ENCODE data around the gene HBS1L.

HBS1L gene

DNA sequence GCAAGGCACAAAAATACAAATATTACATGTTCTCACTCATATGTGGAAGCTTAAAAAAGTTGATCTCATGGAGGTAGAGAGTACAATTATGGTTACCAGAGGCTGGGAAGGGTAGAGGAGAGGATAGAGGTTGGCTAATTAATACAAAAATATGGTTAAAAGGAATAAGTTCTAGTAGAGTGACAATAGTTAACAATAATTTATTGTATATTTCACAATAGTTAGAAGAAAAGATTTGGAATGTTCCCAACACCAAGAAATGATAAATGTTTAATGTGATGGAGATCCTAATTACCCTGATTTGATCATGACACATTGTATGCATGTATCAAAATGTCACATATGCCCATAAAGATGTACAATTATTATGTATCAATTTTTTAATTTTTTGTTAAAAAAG lies 106.5 kb downstream of the HBS1L start:
- no peak for DNase-seq

DNA sequence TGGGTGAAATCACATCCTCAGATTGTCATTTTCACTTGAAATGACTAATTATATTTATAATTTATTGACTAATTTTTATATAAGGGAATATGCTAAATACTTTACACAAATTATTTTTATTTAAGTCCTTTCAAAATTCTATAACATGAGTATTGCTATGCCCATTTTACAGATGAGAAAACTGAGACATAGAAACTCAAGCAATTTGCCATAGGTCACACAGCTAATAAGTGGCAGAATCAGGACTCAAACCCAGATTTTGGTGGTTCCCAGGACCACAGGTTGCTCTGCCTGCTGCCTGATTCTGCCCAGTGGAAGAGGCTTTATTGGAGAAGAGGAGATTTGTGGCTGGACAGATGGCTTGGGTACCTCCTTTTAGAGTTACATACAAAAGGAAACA lies 109.6 kb downstream of the HBS1L start:
- DNase-seq: no peak

DNA sequence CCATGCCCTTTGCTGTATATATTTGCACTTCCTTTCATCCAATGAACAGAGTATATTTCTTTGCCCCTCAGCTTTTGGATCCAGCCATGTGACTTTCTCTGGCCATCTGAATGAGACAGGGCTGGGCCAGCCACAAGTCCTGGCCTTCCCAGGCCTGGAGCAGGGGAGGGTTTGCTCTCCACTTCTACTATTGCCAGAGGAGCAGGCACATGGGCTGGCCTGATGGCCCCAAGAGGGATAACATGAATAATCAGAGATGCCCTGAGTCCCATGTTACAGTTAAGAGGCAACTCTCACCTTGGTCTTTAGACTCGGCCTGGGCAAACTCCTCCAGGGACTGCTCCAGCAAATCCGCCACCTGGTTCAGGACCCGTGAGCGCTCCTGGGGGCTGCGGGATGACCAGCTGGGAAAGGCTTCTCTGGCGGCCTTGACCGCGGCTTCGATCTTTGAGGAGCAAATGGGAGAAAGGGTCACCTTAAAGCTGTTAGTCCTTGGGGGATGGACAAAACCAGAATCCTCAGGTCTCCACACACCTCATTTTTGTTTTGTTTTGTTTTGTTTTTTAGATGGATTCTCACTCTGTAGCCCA lies 111.0 kb downstream of the HBS1L start:
- DNase-seq: no peak

DNA sequence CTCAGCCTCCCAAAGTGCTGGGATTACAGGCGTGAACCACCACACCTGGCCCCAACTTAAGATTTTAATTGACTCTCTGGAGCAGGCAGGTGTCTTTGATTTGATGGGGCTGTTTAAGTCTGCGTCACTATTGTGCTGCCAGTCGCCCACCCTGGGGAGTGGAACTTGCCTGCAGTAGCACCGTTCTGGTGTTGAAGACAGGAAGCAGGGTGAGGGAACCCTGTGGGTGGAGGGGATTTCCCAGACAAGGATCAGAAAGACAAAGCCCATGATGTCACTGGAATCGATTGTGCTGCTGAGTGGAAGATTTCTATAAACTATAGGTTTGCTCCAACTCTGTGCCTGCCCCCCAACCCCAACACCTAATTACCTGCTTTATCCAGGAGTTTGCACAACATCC lies 115.7 kb downstream of the HBS1L start:
- no peak for DNase-seq

DNA sequence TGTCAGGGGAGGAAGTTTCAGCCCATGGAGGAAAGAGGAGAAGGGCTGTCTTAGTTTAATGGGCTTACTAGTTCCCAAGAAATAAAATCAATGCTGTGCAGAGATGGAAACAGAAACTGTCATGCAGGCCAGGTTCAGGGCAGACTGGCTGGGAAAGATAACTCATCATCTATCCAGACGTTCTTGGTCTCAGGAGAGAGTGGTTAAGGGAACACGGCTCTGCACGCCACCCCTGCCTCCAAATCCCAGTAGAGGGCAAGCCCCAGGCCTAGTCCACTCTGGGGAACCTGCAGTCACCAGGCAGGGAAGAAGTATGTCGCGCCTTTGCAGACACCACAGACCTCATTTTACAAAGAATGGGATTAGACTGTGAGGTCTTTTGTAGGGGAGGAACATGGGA lies 117.2 kb downstream of the HBS1L start:
- no peak for DNase-seq

DNA sequence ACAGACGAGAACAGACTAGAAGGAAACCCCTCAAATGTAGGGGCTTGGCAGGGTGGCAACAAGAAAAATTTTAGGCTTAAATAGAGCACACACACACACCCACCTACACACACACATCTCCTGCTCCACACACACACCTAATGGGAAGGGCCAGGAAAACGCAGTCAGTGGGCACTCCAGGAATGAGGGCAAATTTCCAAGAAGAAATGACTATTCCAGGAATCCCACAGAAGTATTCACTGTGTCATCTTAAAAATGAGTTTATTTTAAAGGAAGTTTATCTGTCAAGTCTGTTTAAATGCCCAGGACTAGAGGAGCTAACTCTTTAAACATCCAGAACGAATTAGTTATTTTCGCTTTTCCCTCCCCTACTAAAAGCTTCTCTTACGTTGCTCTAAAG lies 117.7 kb downstream of the HBS1L start:
- DNase-seq: no peak

DNA sequence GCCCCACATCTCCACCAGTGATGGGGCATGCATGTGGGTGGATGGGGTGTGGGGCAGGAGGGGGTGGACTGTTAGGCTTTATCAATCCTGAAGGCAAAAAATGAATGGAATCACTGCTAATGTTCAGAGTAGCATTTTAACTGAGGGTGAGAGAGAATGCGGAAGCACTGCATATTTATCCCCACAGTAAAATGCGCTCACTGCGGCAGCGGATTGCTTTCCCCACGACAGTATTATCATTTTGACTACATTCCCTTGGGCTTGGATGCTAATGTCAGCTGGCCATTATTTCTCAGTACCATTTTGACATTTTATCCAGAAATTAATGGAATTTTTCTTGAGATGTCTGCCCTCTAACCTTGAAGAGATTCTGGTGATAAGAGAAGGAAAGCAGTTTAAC lies 118.1 kb downstream of the HBS1L start:
- no peak for DNase-seq

DNA sequence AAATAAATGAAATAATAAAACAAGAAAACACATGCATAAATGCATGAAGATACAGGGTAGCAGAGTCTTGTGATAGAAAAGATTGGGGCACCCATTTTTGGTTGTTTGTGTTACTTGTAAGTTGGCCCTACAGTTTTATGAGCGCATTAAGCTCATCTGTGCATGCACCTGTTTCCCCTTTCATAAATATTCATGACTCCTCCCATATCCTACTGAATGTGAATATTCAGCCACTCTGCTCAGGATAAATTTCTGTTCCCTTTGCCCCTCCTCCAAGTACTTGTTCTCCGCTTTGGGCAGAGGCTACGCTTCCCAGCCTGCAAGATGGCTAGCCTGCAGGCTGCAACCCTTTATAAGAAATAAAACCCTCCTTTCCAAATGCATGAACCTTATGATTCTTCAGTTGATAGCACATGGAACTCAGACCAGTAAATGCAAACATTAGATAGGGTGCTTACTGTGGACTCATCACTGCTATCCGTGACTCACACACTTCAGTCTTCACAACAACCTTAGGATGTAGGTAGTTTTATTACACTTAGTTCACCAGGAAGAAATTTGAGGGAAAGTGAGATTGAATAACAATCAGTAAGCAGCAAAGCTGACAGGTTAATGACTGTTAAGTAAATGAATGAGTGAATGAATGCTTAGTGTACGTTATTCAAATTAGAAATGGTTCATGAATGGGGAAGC lies 119.7 kb downstream of the HBS1L start:
- no peak for DNase-seq

DNA sequence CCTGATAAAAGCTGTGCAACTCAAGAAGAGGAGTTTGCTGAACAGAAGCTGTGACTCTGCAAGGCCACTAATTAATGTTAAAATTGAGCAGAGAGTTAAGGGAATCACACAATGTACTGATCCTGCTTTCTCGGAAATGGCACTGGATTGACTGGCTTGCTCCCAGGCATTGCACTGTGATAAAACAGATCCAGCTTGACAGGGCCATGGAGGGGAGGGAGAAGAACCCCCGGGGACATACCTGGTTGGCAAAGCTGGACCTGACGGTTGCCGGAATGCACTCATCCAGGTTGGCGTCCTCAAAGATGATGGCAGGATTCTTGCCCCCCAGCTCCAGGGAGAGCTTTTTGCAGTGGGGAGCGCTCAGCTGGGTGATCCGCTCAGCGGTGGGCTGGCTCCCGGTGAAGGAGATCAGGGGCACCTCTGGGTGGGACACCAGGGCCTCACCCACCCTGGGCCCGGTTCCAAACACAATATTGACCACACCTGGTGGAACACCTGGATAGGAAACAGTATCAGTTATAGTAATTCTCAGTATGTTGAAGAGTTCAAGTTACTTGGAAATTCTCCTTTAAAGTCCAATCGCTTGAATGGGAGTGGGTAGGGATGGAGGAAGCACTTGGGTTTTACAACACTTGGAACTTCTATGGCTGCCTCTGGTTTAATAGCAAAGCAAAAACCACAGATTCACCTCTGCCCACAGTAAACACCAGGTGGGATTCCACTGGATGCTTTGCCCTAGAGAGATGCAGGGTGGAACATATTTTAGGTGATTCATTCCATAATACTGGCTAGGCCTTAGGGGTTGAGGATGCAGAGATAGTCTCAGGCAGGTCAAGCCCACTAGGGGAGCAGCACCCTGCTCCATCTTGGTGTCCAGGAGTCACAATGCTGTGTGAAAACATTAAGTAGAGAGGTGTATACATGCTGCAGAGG lies 121.8 kb downstream of the HBS1L start:
- no peak for DNase-seq

DNA sequence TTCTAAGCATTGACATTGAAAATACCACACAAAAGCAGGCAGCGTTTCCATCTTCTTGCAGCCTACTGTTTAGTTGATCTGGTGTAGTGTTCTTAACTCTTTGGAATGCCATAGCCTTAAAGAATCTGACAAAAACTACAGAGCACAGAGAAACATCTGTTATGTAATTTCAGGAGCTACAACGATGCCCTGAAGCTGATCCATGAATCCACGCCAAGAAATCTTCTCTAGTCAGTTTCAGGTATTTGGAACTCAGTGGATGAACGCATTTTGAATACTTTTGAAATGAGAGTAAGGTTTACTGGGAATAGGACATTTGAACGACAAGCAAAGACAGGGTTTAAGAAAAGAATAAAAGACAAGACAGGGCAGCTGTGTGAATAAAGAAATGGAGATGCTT lies 122.5 kb downstream of the HBS1L start:
- no peak for DNase-seq

DNA sequence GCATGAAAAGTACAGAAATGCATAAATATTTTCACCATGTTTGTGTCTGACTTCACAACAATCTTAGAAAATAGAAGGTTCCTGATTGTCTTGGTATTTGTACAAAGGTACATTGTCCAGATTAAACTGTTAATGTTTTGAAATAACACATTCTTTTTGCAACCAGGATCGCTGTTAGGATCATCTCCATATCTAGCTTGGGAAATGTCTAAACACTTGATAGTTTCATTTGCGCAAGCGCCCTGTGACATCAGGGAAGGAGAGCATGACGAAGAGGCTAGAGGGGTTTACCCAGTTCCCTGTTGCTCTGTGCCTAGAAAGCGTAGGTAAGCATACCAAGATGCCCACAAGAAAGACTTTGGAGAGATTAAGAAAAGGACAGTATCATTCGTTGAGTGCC lies 124.2 kb downstream of the HBS1L start:
- no peak for DNase-seq

DNA sequence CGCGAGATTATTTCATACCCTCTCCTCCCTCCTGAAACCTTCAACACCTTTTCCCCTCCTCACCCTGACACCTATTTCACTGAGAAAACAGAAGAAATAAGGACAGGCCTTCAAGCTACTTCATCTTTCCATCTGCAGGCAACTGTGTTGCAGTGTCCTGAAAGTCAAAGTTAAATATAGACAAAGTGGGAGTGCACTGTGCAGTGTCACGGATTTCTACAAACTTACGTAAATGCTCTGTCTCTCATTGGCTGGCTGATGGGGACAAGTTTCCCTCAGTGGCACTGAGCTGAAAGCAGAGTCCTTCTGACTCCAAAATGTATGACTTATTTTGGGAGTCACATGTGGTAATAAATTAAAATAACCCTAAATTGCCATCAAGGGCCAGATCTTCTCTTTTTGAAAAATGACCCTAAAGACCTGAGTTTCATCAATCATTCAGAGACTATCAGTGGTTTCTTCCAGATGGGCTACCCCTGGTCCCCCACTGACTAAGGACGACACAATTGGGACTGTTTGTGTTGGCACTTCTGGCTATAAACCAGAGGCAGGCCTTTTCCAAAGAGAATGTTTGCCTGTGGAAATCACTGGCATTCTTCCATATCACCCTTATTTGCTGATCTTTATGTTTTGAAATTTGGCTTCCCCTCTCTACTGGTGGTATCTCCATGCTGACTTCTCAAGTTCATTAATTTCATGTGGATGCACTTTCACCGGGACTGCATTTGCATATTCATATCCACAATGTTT lies 126.3 kb downstream of the HBS1L start:
- DNase-seq: no peak

DNA sequence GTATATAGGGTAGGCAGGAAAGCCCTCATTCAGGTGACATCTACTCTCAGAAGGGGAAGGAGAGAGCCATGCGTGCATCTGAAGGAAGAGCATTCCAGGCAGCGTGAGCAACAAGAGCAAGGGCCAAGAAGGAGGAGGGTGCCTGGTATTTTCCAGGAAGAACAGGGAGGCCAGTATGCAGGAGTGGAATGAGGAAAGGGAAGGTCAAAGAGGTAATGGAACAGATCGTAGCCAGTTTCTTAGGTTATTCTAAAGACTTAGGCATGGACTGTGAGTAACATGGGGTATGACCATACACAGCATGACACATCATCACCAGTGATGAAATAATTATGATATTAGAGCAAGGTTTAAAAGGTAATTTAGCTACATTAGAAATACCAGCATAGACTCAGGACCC lies 128.8 kb downstream of the HBS1L start:
- no peak for DNase-seq

DNA sequence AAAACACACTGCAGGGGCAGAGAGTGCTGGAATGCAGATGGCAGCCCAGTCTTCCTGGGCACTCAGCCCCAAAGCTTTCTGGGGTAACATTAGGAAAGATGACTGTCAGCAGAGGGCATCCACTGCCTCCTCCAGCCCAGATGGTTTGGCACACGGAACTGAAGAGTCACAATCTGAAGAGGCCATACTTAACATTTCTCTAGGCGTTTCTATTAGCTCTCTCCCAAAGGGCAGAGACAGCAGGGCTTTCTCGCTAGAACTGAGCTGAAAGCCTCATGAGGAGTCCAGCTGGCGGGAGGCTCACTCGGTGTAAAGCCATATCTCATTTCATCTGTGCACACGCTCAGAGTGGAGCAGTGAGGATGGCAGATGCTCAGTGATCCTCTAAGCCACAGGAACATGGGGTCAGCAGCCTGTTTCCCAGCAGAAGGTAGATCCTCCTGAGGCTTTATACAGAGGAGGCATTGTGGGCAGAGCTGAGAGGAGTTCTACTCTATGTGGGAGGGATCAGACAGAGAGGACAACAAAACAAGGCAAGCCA lies 132.8 kb downstream of the HBS1L start:
- DNase-seq: no peak

DNA sequence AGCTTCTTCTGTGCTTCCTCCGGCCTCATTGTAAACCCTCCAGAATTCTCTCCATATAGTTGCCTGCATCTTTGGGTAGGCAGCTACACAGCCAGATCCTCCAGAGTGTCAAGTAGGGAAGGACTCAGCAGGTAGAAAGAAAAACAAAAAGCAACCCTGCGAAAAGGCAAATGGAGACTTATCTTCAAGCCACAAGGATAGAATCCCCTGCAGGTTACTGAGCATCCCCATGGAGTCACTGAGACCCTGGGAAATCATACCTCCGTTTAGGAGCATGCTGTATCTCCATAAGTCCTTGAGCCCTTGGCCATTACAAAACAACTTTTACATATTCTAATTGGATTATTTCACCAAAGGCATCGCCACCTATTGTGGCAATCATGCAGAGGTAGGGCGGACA lies 133.3 kb downstream of the HBS1L start:
- DNase-seq: no peak

DNA sequence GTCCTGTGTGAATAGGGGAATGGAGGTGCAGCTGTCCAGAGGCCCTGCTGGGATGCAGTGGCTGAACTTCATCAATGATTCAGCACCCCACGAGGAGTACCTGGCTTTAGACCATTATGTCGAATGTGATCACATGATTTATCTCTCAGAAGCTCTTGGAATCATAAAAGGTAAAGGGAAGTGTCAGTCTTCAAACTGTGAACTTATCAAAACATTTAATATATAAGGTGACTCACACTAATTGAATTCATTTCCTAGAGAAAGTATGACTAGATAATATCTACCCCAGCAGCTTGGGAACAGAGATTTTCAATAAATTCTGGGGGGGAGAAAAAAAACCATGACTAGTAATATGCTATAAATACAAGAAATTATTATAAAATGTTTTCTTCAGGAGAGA lies 134.2 kb downstream of the HBS1L start:
- no peak for DNase-seq

DNA sequence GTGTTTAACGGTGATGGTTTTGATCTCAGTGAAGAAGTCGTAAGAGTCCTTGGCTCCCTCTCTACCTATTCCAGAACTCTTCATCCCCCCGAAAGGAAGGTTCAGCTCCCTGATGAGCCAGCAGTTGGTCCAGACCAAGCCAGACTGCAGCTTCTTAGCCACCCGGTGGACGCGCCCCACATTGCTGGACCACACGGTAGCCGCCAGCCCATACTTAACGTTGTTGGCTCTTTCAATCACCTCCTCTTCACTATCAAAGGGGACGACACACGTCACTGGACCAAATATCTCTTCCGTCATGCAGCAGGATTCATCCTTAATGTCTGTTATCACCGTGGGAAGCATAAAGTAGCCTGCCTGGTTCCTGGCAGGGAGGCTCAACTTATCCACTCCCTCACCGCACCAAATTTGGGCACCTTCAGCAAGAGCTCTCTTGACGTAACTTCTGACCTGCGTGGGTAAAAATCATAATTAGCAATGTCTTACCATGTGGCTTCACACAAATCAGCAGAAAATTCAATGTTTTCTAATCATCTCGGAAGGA lies 136.1 kb downstream of the HBS1L start:
- no peak for DNase-seq

DNA sequence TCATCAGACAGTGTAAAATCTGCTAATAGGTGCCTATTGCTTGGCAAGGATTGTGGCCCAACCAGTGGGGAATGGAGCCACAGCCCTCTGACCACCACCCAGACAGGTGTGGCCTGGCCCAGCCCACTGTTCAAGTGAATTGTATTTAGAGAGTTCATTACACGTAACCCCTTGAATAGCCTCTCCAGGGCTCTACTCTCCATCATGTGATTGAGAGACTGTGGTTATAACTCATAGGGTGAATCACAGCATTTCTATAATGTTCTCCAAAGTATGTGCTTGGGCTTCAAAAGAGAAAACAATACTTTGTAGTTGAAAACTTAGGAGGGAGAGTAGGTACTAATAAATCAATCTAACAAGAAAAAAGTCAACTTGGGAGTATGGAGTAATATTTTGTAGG lies 143.1 kb downstream of the HBS1L start:
- DNase-seq: no peak

DNA sequence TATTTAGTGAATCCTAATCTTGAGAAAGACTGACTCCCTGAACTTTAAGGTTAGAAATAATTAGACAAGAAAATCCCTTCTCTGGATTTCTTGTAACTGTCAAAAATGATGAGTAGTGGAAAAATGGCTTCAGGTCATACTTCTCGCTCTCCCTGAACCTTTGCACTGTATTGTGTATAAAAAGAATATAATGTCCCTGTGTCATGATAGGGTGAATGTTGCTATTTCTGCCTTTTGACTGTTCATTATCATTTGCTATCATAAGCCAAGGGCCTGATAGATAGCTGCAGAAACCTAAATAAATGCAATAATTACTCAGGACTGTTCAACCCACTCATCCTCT lies 144.1 kb downstream of the HBS1L start:
- no peak for DNase-seq

Data from midbrain (tissue), 1 donor.